Measurements from ENCODE around the gene RHOA. TPM values are rescaled to one million over a fixed set of nuclear protein-coding genes. Genes with fewer than 3 reads are reported as not detected.

Gene RHOA
- total and polyA plus RNA-seq, 2 of the 13 experiments (the other 11 are each of a cell fraction or from before 2014, with no cell fraction given), result 131 to 177 TPM

DNA sequence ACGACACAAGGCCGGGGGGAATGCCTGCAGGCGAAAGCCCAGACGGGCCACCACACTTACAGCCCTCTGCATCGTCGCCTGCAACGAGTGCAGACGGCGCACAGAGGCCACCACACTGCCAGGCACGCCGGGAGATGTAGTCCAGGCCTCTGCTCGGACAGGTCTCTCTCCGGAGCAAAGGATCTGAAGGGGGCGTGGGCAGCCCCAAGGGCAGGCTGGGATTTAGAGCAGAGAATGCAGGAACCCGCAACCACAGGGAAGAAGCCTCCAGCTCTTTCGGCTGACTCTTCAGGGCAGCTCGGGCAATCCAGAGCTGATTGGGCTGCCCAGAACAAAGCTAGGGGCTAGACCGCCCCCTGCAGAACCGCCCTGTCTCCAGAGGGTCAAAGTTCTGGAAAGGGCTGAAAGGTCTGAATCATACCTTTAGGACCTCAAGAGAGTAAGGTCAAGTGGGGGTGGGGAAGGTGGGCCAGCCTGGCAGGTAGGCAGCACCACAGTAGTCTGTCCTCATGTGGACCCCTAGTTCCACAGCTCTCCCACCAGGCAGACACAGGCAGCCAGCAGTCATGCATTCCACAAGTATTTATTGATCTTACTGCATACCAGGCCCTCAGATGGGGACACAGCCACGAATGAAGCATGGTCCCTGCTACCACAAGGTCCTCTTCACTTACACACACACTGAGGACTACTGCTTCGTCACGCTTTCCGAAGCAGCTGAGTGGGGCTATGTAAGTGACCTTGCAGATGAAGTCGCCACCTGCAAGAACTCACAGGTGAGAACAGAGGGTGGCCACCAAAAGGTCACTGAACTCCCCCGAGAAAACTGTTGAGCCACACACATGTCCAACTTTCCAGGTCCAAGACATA, 10.8 kb upstream of the RHOA start, which contains the start of gene AMT (continued):
- TF ChIP-seq MED13 (CRISPR knock-in tag; IDR thresholded peaks at IDR 0.05), result no peak
- TF ChIP-seq ZFP36L1 (CRISPR knock-in tag; IDR thresholded peaks at IDR 0.05), result 0 out of 2 replicates have a peak, but pooled peaks have one; percentile 58
- TF ChIP-seq, protein P1, sequence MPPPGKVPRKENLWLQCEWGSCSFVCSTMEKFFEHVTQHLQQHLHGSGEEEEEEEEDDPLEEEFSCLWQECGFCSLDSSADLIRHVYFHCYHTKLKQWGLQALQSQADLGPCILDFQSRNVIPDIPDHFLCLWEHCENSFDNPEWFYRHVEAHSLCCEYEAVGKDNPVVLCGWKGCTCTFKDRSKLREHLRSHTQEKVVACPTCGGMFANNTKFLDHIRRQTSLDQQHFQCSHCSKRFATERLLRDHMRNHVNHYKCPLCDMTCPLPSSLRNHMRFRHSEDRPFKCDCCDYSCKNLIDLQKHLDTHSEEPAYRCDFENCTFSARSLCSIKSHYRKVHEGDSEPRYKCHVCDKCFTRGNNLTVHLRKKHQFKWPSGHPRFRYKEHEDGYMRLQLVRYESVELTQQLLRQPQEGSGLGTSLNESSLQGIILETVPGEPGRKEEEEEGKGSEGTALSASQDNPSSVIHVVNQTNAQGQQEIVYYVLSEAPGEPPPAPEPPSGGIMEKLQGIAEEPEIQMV (CRISPR knock-in tag; IDR thresholded peaks at IDR 0.05; ENCODE audit: low read depth), result no peak; the same call in 1 of the 2 replicates
- TF ChIP-seq IKZF4 (CRISPR knock-in tag; IDR thresholded peaks at IDR 0.05; ENCODE audit: borderline replicate concordance, low read depth, not compliant biosample characterization), result no peak
- TF ChIP-seq AHR (CRISPR knock-in tag; IDR thresholded peaks at IDR 0.05), result no peak
- no peak for TF ChIP-seq ZSCAN25 (CRISPR knock-in tag; IDR thresholded peaks at IDR 0.05)
- no peak for TF ChIP-seq JARID2 (CRISPR knock-in tag; IDR thresholded peaks at IDR 0.05; ENCODE audit: insufficient replicate concordance)
- no peak for TF ChIP-seq ZNF841 (CRISPR knock-in tag; IDR thresholded peaks at IDR 0.05; ENCODE audit: borderline replicate concordance)
- no peak for TF ChIP-seq JDP2 (CRISPR knock-in tag; IDR thresholded peaks at IDR 0.05; ENCODE audit: borderline replicate concordance)
- TF ChIP-seq EP300 (IDR thresholded peaks at IDR 0.05; ENCODE audit: low read depth in 2 of 2, low read length in 2 of 2), result peak in 1 of 2 experiments; percentile 47; a peak in 2 of 4 replicates
- no peak for TF ChIP-seq EP300 (CRISPR knock-in tag; IDR thresholded peaks at IDR 0.05; ENCODE audit: borderline replicate concordance)
- TF ChIP-seq CHCHD3 (CRISPR knock-in tag; IDR thresholded peaks at IDR 0.05), result no peak
- no peak for TF ChIP-seq MED8 (CRISPR knock-in tag; IDR thresholded peaks at IDR 0.05; ENCODE audit: insufficient replicate concordance)
- TF ChIP-seq YY1 (IDR thresholded peaks at IDR 0.05; ENCODE audit: insufficient read depth, insufficient replicate concordance, low read depth, low read length), result no peak
- TF ChIP-seq, protein P2, sequence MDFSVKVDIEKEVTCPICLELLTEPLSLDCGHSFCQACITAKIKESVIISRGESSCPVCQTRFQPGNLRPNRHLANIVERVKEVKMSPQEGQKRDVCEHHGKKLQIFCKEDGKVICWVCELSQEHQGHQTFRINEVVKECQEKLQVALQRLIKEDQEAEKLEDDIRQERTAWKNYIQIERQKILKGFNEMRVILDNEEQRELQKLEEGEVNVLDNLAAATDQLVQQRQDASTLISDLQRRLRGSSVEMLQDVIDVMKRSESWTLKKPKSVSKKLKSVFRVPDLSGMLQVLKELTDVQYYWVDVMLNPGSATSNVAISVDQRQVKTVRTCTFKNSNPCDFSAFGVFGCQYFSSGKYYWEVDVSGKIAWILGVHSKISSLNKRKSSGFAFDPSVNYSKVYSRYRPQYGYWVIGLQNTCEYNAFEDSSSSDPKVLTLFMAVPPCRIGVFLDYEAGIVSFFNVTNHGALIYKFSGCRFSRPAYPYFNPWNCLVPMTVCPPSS (IDR thresholded peaks at IDR 0.05), result no peak
- TF ChIP-seq, protein P3, sequence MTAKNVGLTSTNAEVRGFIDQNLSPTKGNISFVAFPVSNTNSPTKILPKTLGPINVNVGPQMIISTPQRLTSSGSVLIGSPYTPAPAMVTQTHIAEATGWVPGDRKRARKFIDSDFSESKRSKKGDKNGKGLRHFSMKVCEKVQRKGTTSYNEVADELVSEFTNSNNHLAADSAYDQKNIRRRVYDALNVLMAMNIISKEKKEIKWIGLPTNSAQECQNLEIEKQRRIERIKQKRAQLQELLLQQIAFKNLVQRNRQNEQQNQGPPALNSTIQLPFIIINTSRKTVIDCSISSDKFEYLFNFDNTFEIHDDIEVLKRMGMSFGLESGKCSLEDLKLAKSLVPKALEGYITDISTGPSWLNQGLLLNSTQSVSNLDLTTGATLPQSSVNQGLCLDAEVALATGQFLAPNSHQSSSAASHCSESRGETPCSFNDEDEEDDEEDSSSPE (CRISPR knock-in tag; IDR thresholded peaks at IDR 0.05), result 0 out of 2 replicates have a peak, but pooled peaks have one; percentile 4
- TF ChIP-seq ZNF543 (CRISPR knock-in tag; IDR thresholded peaks at IDR 0.05), result 0 out of 2 replicates have a peak, but pooled peaks have one; percentile 16
- no peak for TF ChIP-seq EHMT2 (IDR thresholded peaks at IDR 0.05; ENCODE audit: borderline replicate concordance, low read depth, low read length)
- TF ChIP-seq ZNF792 (CRISPR knock-in tag; IDR thresholded peaks at IDR 0.05), result no peak
- TF ChIP-seq FOSL2 (CRISPR knock-in tag; IDR thresholded peaks at IDR 0.05), result peak; percentile 78
- TF ChIP-seq NFYC (CRISPR knock-in tag; IDR thresholded peaks at IDR 0.05), result peak; percentile 22; the same call in 1 of the 2 replicates
- no peak for TF ChIP-seq ZNF780A (CRISPR knock-in tag; IDR thresholded peaks at IDR 0.05)
- TF ChIP-seq YEATS2 (CRISPR knock-in tag; IDR thresholded peaks at IDR 0.05; ENCODE audit: borderline replicate concordance), result no peak; the same call in 1 of the 2 replicates
- TF ChIP-seq ZBTB20 (CRISPR knock-in tag; IDR thresholded peaks at IDR 0.05; ENCODE audit: borderline replicate concordance, low read depth), result no peak; the same call in 1 of the 2 replicates
